ENCODE results near the gene OR4A15.

OR4A15 gene

DNA sequence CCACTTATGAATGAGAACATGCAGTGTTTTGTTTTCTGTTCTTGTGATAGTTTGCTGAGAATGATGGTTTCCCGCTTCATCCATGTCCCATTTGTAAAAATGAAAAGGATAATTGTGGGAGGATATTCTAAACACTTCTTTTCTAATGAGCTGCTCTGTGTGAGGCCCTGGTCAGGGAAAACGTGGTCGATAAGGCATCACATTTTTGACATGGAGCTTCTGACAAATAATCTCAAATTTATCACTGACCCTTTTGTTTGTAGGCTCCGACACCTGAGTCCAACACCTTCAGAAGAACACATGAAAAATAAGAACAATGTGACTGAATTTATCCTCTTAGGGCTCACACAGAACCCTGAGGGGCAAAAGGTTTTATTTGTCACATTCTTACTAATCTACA lies at the start of gene OR4A15:
Gene OR4A15, plus strand, starts transcription at position 301 of the 400 bp plus-strand sequence. Its CDS starts 0 bp downstream, at position 301.
- H3K4me3 ChIP-seq (ENCODE audit: low read depth, low read length): no peak within 1 kb of the TSS

DNA sequence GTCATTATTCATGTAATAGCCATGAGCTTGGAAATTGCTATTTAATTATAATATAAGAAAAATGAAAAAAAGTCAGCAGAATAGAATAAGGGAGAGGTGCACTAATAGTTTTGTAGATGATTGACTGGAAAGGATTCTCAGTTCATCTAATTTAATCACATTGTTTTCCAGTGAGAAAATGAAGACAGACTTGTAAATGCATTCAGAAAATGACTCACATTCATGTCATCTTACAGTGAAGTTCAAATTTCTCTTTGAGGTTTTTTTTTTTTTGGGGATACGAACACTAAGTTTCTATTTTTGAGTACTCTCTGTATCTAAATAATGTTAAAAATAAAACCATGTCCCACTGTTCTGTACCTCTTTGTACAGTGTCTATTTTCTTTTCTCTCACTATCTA lies 43.3 kb upstream of the OR4A15 start:
- no peak overlapping the region for H3K4me3 ChIP-seq (ENCODE audit: low read depth, low read length)

DNA sequence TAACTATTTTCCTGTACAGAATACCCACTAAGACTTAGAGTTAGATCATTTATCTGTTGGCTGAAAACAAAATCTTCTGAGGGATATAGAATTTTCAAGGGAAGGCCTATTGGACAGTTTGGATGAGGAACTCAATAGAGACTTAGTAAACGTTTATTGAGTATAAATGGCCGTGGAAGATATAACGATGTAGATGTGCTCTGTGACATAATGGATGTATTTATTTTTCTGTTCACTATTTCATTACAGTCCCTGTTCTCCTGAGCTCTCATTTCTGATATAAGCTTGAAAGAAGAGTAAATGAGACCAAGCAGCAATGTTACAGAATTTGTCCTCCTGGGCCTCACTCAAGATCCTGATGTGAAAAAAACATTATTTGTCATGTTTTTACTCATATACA lies 24.9 kb upstream of the OR4A15 start, which contains the start of gene OR4A16:
Gene OR4A16, plus strand, starts transcription at position 301 of the 400 bp plus-strand sequence. Its CDS starts 0 bp downstream, at position 301.
- no peak within 1 kb of the TSS for H3K4me3 ChIP-seq (ENCODE audit: low read depth, low read length)

DNA sequence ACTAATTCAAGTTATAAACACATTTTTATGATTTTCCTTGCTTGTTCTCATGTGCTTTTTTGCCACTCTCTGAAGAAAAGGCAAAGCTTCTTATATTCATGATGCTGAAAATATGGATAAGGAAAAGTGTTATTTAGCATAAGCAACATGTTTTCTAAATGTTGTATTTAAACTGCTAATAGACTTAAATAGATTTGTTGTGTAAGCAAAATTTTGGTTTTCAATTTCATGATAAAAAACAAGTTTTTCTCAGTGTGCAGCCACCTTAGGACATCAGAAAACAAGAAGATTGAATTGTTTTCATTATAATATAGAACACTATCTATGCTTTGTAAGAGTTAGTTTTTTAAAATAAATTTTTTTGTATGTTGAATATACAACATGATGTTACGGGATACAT lies 22.5 kb upstream of the OR4A15 start:
- no peak overlapping the region for H3K4me3 ChIP-seq (ENCODE audit: low read depth, low read length)

DNA sequence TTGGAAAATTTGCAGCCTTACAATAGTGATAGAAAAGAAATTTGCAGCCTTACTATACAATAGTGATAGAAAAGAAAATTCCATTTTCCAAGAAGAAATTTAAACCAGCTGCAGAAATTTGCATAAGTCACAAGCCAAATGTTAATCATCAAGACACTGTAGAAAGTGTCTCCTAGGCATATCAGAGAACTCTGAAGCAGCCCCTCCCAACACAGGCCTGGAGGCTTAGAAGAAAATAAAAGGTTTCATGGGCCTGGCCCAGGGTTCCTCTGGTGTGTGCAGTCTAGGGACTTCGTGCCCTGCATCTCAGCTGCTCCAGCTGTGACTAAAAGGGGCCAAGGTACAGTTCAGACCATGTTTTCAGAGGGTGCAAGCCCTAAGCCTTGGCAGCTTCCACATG lies 18.7 kb upstream of the OR4A15 start:
- H3K4me3 ChIP-seq (ENCODE audit: low read depth, low read length): no peak overlapping the region

DNA sequence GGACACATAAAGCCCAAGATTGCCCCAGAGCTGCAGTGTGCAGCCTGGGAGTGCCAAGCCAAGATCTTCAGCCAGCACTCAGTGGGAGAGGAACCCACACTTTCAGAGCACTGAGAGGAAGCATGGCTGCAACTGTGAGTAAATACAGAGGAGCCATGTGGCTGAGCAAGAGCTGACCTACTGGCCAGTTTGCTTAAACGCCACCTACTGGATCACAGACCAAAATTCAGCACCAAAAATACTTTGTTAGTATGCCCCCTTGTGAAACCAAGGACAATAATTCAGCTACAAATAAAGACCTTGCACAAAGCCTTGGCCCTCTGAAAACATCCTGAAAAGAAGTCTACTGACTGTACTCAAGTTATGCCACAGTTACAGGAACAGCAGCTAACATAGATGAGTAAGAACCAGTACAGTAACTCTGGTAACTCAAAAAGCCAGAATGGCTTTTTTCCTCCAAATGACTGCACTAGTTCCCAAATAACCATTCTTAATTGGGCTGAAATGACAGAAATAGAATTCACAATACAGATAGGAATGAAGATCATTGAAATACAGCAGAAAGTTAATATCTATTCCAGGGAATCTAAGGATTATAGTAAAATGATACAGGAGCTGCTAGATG lies 10.1 kb upstream of the OR4A15 start:
- H3K4me3 ChIP-seq (ENCODE audit: low read depth, low read length): no peak overlapping the region

DNA sequence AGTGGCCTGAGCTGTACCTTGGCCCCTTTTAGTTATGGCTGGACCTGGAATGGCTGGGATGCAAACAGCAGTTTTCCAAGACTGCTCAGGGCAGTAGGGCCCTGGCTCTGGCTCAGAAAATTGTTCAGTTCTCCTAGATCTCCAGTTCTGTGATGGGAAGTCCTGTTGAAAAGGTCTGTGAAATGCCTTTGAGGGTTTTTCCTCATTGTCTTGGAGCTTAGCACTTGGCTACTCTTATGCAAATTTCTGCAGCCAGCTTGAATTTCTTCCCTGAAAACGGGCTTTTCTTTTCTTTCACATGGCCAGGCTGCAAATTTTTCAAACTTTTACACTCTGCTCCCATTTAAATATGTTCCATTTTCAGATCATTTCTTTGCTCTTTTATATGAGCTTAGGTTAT lies 33.2 kb downstream of the OR4A15 start:
- no peak overlapping the region for H3K4me3 ChIP-seq (ENCODE audit: low read depth, low read length)
